ENCODE measurements around the gene METTL3. TPM values are rescaled to one million over a fixed set of nuclear protein-coding genes. Genes with fewer than 3 reads are reported as not detected.

The METTL3 gene
- total and polyA plus RNA-seq, 2 of the 13 experiments (the other 11 are each of a cell fraction or from before 2014, with no cell fraction given), result 123 to 130 TPM

- TF ChIP-seq KIAA2018 (CRISPR knock-in tag; IDR thresholded peaks at IDR 0.05; ENCODE audit: borderline replicate concordance), result 0 out of 2 replicates have a peak, but pooled peaks have one; percentile 96
- TF ChIP-seq ZNF788 (CRISPR knock-in tag; IDR thresholded peaks at IDR 0.05; ENCODE audit: borderline replicate concordance), result peak; percentile 95
- TF ChIP-seq POGZ (CRISPR knock-in tag; IDR thresholded peaks at IDR 0.05), result peak; percentile 94
- TF ChIP-seq ZNF260 (CRISPR knock-in tag; IDR thresholded peaks at IDR 0.05; ENCODE audit: borderline replicate concordance, low read depth), result no peak
- TF ChIP-seq ZNF83 (CRISPR knock-in tag; IDR thresholded peaks at IDR 0.05; ENCODE audit: borderline replicate concordance), result peak; percentile 88; the same call in 1 of the 2 replicates
- peak; percentile 70; the same call in 1 of the 2 replicates for TF ChIP-seq ZNF136 (CRISPR knock-in tag; IDR thresholded peaks at IDR 0.05; ENCODE audit: low read depth)
- no peak for TF ChIP-seq TRAFD1 (CRISPR knock-in tag; IDR thresholded peaks at IDR 0.05; ENCODE audit: borderline replicate concordance)
- TF ChIP-seq YEATS2 (CRISPR knock-in tag; IDR thresholded peaks at IDR 0.05; ENCODE audit: borderline replicate concordance), result peak; percentile 98
- peak; percentile 79 for TF ChIP-seq TEAD3 (CRISPR knock-in tag; optimal IDR thresholded peaks at IDR 0.05; ENCODE audit: borderline replicate concordance)
- no peak for TF ChIP-seq NFE2L2 (IDR thresholded peaks at IDR 0.05; ENCODE audit: low read length)
- TF ChIP-seq E2F5 (CRISPR knock-in tag; conservative IDR thresholded peaks at IDR 0.05), result peak; percentile 96
- TF ChIP-seq ZNF816 (CRISPR knock-in tag; IDR thresholded peaks at IDR 0.05; ENCODE audit: borderline replicate concordance), result peak; percentile 94; the same call in 1 of the 2 replicates
- 0 out of 2 replicates have a peak, but pooled peaks have one; percentile 82 for TF ChIP-seq NFATC3 (CRISPR knock-in tag; IDR thresholded peaks at IDR 0.05)
- TF ChIP-seq SRY (CRISPR knock-in tag; IDR thresholded peaks at IDR 0.05), result 0 out of 2 replicates have a peak, but pooled peaks have one; percentile 73
- peak; percentile 84; the same call in 1 of the 2 replicates for TF ChIP-seq ZIK1 (CRISPR knock-in tag; IDR thresholded peaks at IDR 0.05; ENCODE audit: borderline replicate concordance, low read depth)
- peak; percentile 87 for TF ChIP-seq ZNF792 (CRISPR knock-in tag; IDR thresholded peaks at IDR 0.05)
- no peak for TF ChIP-seq ZFP36 (IDR thresholded peaks at IDR 0.05; ENCODE audit: borderline replicate concordance, low read depth, low read length, partially characterized antibody)
Observed at GRCh38 chr14:21510735-21511657, at the start of gene METTL3 (continued).
